GM19455 (cell line): Measurements from ENCODE around the gene ZBTB2.

Experiments used
- ATAC-seq: cut with Tn5 transposase; IDR thresholded peaks from one replicate; pipeline ENCODE4 v1.9.1; 2021; ENCODE audit not compliant: unreplicated experiment

ZBTB2 gene

DNA sequence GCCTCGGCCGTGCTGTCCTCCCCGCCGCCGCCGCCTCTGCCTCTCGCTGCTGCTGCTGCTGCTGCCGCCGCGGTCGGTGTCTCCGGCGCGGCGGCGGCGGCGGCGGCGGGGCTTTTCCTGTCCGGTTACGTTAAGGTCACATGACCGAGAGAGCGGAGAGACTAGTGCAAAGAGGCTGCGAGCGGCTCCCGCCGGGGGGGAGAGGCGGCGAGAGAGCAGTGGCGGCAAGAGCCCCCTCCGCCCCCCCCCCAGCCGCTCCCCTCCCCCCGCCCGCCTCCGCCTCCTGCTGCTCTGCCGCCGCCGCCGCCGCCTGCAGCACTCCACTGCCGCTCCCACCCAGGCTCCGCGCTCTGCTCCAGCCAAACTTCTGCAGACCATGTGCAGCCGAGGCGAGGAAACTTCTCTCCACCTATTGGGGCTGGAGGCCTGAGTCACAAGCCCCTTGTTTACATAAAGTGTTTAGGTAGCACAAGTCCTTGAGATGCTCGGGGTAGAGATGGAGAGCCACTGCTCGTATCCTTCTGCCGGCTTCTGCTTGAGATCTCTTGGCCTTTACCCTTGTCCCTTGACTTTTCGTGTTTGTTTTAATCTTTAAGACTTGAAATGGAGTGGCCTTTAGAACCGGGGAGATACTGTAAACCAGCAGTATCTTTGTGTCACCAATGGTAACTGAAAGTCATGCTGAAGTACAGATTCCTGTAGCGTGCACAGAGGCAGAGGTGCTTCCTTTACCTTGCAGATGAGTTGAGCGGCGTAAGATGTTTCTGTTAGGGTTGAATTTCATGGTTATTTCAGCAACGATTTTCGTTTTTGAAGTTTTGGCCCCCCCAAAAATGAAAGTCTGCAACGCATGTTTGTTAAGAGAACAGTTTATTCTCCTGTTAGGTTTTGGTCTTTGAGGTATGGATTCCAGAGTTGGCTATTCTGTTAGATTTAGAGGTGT lies at the start of gene ZBTB2:
TSS of gene ZBTB2 (minus strand) at position 89 of the 943 bp plus-strand sequence. CDS start 17,922 bp downstream, outside the sequence.
- ATAC-seq = peak; percentile 14

DNA sequence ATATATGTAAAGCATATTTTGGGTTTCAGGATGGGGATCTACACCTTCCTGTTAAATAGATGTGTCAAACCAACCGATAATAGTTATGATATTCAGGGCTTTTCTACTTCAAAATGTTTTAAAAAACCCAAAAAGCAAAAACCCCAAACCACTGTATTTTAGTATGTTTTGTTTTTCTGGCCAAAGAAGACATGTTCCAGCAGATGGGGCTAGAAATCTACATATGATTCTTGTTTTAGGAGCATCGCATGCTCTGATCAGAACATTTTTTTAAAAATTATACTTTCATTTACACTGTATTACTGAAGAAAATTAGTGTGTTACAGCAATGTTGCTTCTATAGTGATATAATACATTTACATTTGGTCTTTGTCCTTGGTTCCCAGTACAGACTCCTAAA lies 49.6 kb upstream of the ZBTB2 start:
- peak; percentile 46 for ATAC-seq

- ATAC-seq = peak; percentile 72
Measured at GRCh38 chr6:151440498-151440897, 49.1 kb upstream of the ZBTB2 start.

GRCh38 chr6:151437401-151437800 lies 46.0 kb upstream of the ZBTB2 start:
- no peak for ATAC-seq

- no peak for ATAC-seq
Measured at GRCh38 chr6:151436802-151437201, 45.4 kb upstream of the ZBTB2 start.

DNA sequence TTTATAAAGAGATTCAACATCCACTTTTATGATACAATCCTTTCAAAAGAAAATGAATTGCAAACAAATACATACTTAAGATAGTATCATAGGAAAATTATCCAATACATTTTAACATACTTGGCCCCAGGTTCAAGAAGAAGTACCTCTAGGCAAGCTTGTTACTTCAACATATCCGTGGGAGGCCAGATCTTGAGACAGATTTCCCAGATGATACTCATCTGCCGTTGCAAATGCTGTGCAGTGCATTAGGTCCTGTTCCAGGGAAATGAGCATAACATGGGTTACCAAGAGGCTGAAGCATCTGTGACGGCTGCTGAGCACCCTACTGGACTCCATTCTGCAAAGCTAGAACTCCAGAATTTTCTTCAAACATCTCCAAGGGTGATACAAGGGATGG lies 44.9 kb upstream of the ZBTB2 start:
- no peak for ATAC-seq

GRCh38 chr6:151434369-151434768 lies 43.0 kb upstream of the ZBTB2 start:
- ATAC-seq = no peak

DNA sequence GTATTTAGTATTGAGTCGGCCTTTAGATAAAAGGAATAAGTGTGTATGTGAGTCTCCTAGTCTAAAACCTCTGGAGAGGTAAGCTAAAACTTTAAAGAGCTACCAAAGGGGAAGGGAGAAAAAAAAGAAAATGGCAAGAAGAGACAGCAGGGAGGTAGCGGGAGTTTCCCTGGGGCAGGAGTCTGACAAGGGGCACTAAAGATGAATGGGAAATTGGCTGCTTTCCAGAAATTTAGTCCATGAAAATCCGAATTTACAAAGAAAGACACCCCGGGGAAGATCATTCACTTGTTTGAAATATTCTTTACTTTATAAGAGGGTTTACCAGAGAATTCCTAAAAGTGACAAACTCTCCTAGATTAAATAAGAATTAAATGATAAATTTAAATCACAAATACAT lies 41.3 kb upstream of the ZBTB2 start:
- no peak for ATAC-seq

DNA sequence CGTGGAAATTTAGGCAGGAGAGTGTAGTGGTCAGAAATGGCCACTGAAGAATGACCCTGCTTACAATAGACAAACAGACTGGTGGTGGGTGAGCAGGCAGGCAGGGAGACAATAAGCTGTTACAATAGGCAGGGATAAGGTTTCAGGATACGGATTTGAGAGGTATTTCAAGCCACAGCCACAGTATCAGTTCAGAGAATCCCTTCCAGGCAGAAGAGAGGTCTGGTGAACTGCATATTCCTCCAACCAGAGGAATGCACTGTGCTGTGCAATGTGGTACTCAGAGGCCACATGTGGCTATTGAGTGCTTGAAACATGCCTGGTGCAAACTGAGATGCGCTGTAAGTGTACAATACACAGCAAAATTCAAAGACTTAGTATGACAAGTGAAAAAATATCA lies 40.0 kb upstream of the ZBTB2 start:
- no peak for ATAC-seq

DNA sequence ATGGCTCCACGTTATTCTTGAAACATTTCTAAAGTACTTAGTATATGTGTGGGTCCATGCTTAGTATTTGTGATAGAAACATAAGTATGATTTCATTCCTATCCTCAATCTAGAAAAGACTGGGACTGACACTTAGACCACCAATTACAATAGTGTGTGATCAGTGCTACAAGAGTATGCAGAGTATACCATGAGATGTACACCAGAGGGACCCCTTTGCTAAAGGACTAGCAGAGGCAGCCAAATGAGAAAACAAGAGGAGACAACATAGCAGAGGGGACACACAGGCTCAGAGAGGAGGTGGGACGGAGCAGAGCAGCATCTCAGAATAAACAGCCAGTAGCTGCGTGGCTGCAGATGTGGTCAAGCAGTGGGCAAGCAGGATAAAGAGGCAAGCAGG lies 39.5 kb upstream of the ZBTB2 start:
- no peak for ATAC-seq

- no peak for ATAC-seq
Measured at GRCh38 chr6:151428093-151428735, 36.9 kb upstream of the ZBTB2 start.

DNA sequence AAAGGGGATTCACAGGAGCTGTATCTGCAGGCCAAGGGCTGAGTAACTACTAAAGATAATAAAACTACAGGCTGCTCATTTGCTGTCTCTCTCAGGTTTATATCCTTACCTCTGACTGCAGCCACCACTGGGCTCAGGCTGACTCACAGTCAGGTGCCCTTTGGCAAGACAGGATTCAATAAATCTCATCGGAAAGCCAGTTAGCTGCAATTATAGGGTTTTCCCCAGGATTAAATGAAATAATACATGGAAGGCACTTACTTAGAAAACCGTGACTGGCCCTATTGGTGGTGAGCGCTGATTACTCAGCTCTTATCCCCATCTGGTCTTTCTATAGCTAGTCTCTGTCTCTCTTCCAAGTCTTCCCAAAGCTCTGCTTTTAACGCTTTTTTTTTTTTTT lies 34.2 kb upstream of the ZBTB2 start:
- ATAC-seq = no peak

DNA sequence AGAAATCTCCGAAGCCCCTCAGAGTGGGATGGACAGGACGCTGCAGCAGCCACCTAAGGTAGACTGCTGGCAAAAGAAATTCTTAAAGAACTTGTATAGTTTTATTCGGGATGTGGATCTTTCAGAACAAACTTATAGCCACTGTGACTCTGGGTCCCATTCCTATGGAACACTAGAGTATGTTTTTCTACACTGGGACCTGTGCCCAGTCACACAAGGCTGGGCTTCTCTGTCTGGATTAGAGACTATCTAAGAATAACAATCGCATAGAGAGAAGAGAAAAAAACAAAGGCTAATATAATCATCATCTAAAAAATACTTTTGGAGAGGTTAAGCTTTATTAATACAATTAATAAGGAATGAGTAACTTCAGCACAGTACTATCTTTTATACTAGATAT lies 31.6 kb upstream of the ZBTB2 start:
- ATAC-seq = no peak

- no peak for ATAC-seq
Measured at GRCh38 chr6:151417477-151417876, 26.1 kb upstream of the ZBTB2 start.

DNA sequence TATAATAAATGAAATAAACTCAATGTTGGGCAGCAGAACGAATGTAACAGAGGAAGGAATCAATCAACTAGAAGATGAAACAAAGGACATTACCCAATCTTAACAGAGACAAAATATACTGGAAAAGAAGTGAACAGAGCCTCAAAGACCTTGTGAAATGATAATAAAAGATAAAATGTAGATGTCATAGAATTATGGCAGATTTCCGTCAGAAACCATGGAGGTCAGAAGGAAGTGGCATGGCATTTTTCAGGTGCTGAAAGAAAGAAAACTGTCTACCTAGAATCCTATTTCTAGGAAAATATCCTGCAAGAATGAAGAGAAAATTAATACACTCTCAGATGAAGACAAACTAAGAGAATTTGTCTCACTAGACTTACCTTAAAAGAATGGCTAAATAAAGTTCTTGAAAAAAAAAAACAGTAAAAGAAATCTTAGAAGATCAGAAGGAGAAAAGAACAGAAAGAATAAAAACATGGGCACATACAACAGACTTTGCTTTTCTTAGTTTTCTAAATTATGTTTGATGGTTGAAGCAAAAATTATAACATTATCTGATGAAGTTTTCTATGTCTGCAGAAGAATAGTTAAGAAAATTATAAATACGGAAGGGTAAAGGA lies 23.4 kb upstream of the ZBTB2 start:
- ATAC-seq = no peak

- no peak for ATAC-seq
Measured at GRCh38 chr6:151413372-151414145, 22.2 kb upstream of the ZBTB2 start.

- ATAC-seq = no peak
Measured at GRCh38 chr6:151412909-151413308, 21.6 kb upstream of the ZBTB2 start.

DNA sequence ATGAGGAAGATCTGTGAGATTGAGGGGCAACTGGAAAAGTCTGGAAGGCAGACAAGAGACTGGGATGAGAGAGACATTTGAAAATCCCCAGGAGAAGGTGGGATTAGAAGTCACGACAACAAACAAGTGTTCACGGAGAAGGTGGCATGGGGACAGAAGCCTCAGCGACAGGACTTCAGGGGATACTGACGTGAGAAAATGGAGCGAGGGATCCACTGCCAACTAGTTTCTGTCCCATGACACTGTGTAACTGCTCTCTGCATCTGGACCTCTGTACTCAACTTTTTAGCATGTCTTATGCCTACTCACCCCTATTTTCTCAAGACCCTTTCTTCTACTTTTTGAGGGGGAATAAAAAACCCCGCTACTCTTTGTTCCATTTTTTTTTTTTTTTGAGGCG lies 18.3 kb upstream of the ZBTB2 start:
- ATAC-seq = no peak

GRCh38 chr6:151409260-151409659 lies 17.9 kb upstream of the ZBTB2 start:
- no peak for ATAC-seq

- ATAC-seq = no peak
Measured at GRCh38 chr6:151408858-151409257, 17.5 kb upstream of the ZBTB2 start.

GRCh38 chr6:151403919-151404308 lies 12.6 kb upstream of the ZBTB2 start:
- no peak for ATAC-seq
